Endothelial cell of umbilical vein (primary cell): ENCODE measurements around the gene LMNTD1. TPM values are rescaled to one million over a fixed set of nuclear protein-coding genes. Genes with fewer than 3 reads are reported as not detected.

Source experiments
- BruUV-seq: library from RNA; stranded (reverse); fragments of 400-500 nt; replicated peaks from 2 replicates; lab custom pipeline; 2021; lab: Mats Ljungman, UMichigan
- CTCF ChIA-PET: fragments of 300-600, 350-600 bp; sonication (Branson Sonifier 250); formaldehyde crosslinking; loops from one replicate; lab custom pipeline; 2021; ENCODE audit warnings: antibody characterized with exemption, inconsistent platforms; lab: Charles Lee
- POLR2A ChIA-PET: fragments of 300-600, 350-600 bp; sonication (Branson Sonifier 250); formaldehyde crosslinking; loops from one replicate; lab custom pipeline; 2021; ENCODE audit warnings: antibody characterized with exemption, inconsistent platforms; lab: Charles Lee
- DNase-seq: peaks from one replicate; pipeline ENCODE4 v3.0.0-alpha.2; 2011; ENCODE audit warnings: low read depth, low spot score
- FAIRE-seq: peaks from 2 replicates; lab custom pipeline; 2011; peaks lifted over from hg19 to GRCh38; lab: Jason Lieb, UNC
- H2AFZ ChIP-seq: 2 replicates; pipeline ENCODE4 v1.6.0; 2012; ENCODE audit warnings: low read depth, low read length, control low read depth, inconsistent platforms
- H3K27ac ChIP-seq: 2 replicates; pipeline ENCODE4 v1.5.1; 2011; ENCODE audit warnings: low read depth, mild to moderate bottlenecking, control low read depth, low read length, moderate library complexity; ENCODE audit not compliant: insufficient read depth
- H3K27me3 ChIP-seq, 2 experiments: 2 replicates each; pipeline versions ENCODE4 v1.6.0 to v1.6.1; 2011; ENCODE audit warnings: low read length in 2 of 2, mixed read lengths in 1 of 2; ENCODE audit not compliant: control insufficient read depth in 2 of 2, insufficient read depth in 2 of 2
- H3K36me3 ChIP-seq, 2 experiments: 2 replicates in 1 of 2; 3 replicates in 1 of 2; pipeline ENCODE4 v1.5.1; 2011; ENCODE audit warnings: low read length in 2 of 2, mild to moderate bottlenecking in 1 of 2, moderate library complexity in 1 of 2; ENCODE audit not compliant: control insufficient read depth in 2 of 2, insufficient read depth in 2 of 2; ENCODE audit errors: extremely low read depth in 1 of 2
- H3K4me1 ChIP-seq: 3 replicates; pipeline ENCODE4 v1.5.1; 2011; ENCODE audit warnings: mild to moderate bottlenecking, low read length; ENCODE audit not compliant: control insufficient read depth, insufficient read depth; ENCODE audit errors: extremely low read depth
- H3K4me2 ChIP-seq: 2 replicates; pipeline ENCODE4 v1.6.1; 2011; ENCODE audit warnings: low read length, control low read depth, mixed read lengths; ENCODE audit not compliant: insufficient read depth
- H3K4me3 ChIP-seq, 3 experiments: fragments of 200-600 bp in 1 of 3; sonication (generic), shearing (Covaris generic) in 1 of 3; replicated peaks in 1 of 3; 2 replicates each; pipeline ENCODE4 v1.5.1; 2011 to 2016; ENCODE audit warnings: control low read depth in 3 of 3, low read length in 3 of 3, mild to moderate bottlenecking in 2 of 3, inconsistent platforms in 1 of 3, low read depth in 1 of 3, moderate library complexity in 1 of 3; ENCODE audit not compliant: insufficient read depth in 1 of 3
- H3K79me2 ChIP-seq: 2 replicates; pipeline ENCODE4 v1.6.0; 2012; ENCODE audit warnings: low read length, inconsistent platforms; ENCODE audit not compliant: control insufficient read depth, insufficient read depth
- H3K9ac ChIP-seq: replicated peaks from 2 replicates; pipeline ENCODE3; 2011; ENCODE audit warnings: low read length, control low read depth; ENCODE audit not compliant: insufficient read depth; ENCODE audit errors: extremely low read depth
- H3K9me1 ChIP-seq: replicated peaks from 3 replicates; pipeline ENCODE4 v1.6.0; 2011; ENCODE audit warnings: mild to moderate bottlenecking, low read length; ENCODE audit not compliant: control insufficient read depth, insufficient read depth; ENCODE audit errors: extremely low read depth
- H3K9me3 ChIP-seq: replicated peaks from 2 replicates; pipeline ENCODE4 v1.5.1; 2012; ENCODE audit warnings: low read length, inconsistent platforms; ENCODE audit not compliant: control insufficient read depth, insufficient read depth
- H4K20me1 ChIP-seq: replicated peaks from 2 replicates; pipeline ENCODE3; 2011; ENCODE audit warnings: mild to moderate bottlenecking, low read length; ENCODE audit not compliant: control insufficient read depth, insufficient read depth; ENCODE audit errors: extremely low read depth
- CTCF ChIP-seq, 2 donors: IDR thresholded peaks; 1 replicate in 1 of 2; 2 replicates in 1 of 2; pipeline ENCODE4 v1.5.1; 2011; ENCODE audit warnings: low read length in 2 of 2, mild to moderate bottlenecking in 2 of 2, moderate library complexity in 2 of 2, control low read depth in 1 of 2, inconsistent platforms in 1 of 2, low read depth in 1 of 2; ENCODE audit not compliant: insufficient read depth in 1 of 2; ENCODE audit errors: extremely low read depth in 1 of 2
- EZH2 ChIP-seq: IDR thresholded peaks from 2 replicates; pipeline ENCODE4 v1.6.1; 2012; ENCODE audit warnings: borderline replicate concordance, low read depth, mild to moderate bottlenecking, moderate library complexity, low read length, inconsistent platforms; ENCODE audit not compliant: severe bottlenecking
- FOS ChIP-seq: IDR thresholded peaks from 2 replicates; pipeline ENCODE4 v1.6.1; 2011; ENCODE audit warnings: mild to moderate bottlenecking, low read length, moderate library complexity, borderline replicate concordance; ENCODE audit not compliant: insufficient read depth
- GATA2 ChIP-seq: IDR thresholded peaks from 2 replicates; pipeline ENCODE4 v1.7.0; 2011; ENCODE audit warnings: low read depth, mild to moderate bottlenecking, moderate library complexity, mixed read lengths, low read length; ENCODE audit not compliant: insufficient read length, insufficient read depth
- JUN ChIP-seq: IDR thresholded peaks from 2 replicates; pipeline ENCODE4 v1.6.1; 2011; ENCODE audit warnings: borderline replicate concordance, low read depth; ENCODE audit not compliant: insufficient read length, insufficient read depth
- MYC ChIP-seq: IDR thresholded peaks from one replicate; pipeline ENCODE4 v1.6.1; 2011; ENCODE audit warnings: mild to moderate bottlenecking, low read depth, low read length
- POLR2A ChIP-seq: IDR thresholded peaks from 2 replicates; pipeline ENCODE4 v1.6.1; 2012; ENCODE audit warnings: low read depth, mild to moderate bottlenecking, control low read depth, low read length
- POLR2AphosphoS5 ChIP-seq: IDR thresholded peaks from 2 replicates; pipeline ENCODE4 v1.6.1; 2012; ENCODE audit warnings: low read depth, mild to moderate bottlenecking, control low read depth, low read length, moderate library complexity; ENCODE audit not compliant: insufficient read depth
- dilution Hi-C: fragments of 300-500 bp; cut with MboI; formaldehyde crosslinking; loops from one replicate; pipeline ENCODE4 v1.15.0; 2019; ENCODE audit warnings: low sequenced_read_pairs; ENCODE audit not compliant: extremely low pct_ligation_motif_present
- intact Hi-C: fragments of 100-400 bp; cut with micrococcal nuclease; formaldehyde crosslinking; loops from one replicate; pipeline ENCODE4 v1.10.0; 2022
- polyA plus RNA-seq, 4 experiments: library from polyadenylated mRNA; depleted of rRNA in 3 of 4; stranded (reverse) in 3 of 4; unstranded in 1 of 4; fragments of >200 nt; gene quantifications; 2 replicates each; pipeline versions ENCODE4 v1.2.1 to v1.2.3, GENCODE V29; 2011 to 2012; ENCODE audit warnings: missing spikeins in 1 of 4
- total RNA-seq: library from RNA; stranded (reverse); gene quantifications from 2 replicates; pipeline ENCODE4 v1.2.3, GENCODE V29; 2021
- TF ChIP-seq, protein P1 (sequence below): IDR thresholded peaks from 2 replicates; pipeline ENCODE4 v1.6.1; 2011; ENCODE audit not compliant: insufficient read depth, insufficient read length

LMNTD1 gene
- total and polyA plus RNA-seq, 2 donors (not counting 3 experiments of a cell fraction or from before 2014, with no cell fraction given), result not detected

DNA sequence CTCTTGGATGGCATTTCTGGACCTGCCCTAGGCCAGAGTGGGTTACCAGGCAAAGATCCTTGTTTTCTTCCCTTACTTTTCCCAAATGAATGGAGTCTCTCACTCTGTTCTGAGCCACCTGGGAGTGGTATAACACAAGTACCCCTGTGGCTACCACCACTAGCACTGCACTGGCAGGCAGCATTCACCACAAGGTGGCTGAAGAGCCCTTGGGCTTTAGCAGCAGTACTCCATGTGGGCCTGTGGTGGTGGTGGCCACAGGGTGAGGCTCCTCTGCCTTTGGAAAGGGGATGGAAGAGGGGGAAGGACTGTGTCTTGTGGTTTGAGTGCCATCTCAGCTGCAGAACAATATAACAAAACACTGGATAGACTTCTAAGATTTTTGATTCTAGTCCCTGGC, 38.1 kb upstream of the LMNTD1 start:
- no peaks in the 10 kb centered on the region for H4K20me1 ChIP-seq
- no peak overlapping the region for H3K4me2 ChIP-seq
- DNase-seq (no peak), FAIRE-seq (peak; percentile 8)
- no TSS peak for BruUV-seq
- H3K36me3 ChIP-seq, result no peaks in the 10 kb centered on the region
- no peaks in the 10 kb centered on the region for H3K79me2 ChIP-seq
- TF ChIP-seq CTCF (IDR thresholded peaks at IDR 0.05; ENCODE audit: extremely low read depth in 1 of 2, insufficient read depth in 1 of 2, low read depth in 1 of 2, low read length in 2 of 2), result peak in 1 of 2 donors; percentile 41
- no peak for TF ChIP-seq POLR2A
- H3K27ac ChIP-seq, result no peak overlapping the region
- H2AFZ ChIP-seq, result no peak overlapping the region
- intact Hi-C loops, result no loop called here
- POLR2A ChIA-PET, result no interaction called here
- no peaks in the 10 kb centered on the region for H3K27me3 ChIP-seq
- H3K9me1 ChIP-seq, result no peaks in the 10 kb centered on the region
- CTCF ChIA-PET, result no interaction called here
- no peak overlapping the region for H3K9ac ChIP-seq
- H3K4me1 ChIP-seq, result no peaks in the 10 kb centered on the region
- dilution Hi-C loops, result no loop called here
- H3K4me3 ChIP-seq, result no peak overlapping the region
- H3K9me3 ChIP-seq, result no peaks in the 10 kb centered on the region

- no peaks in the 10 kb centered on the region for H4K20me1 ChIP-seq
- no peak overlapping the region for H3K4me2 ChIP-seq
- H3K4me1 ChIP-seq, result no peaks in the 10 kb centered on the region
- H3K79me2 ChIP-seq, result no peaks in the 10 kb centered on the region
- no peaks in the 10 kb centered on the region for H3K9me3 ChIP-seq
- no peaks in the 10 kb centered on the region for H3K36me3 ChIP-seq
- no peaks in the 10 kb centered on the region for H3K27me3 ChIP-seq
- DNase-seq (no peak), FAIRE-seq (no peak)
- no TSS peak for BruUV-seq
- no peak overlapping the region for H2AFZ ChIP-seq
- no peak overlapping the region for H3K27ac ChIP-seq
- POLR2A ChIA-PET, result no interaction called here
- TF ChIP-seq GATA2, result no peak
- TF ChIP-seq EZH2, result no peak
- TF ChIP-seq FOS, result no peak
- TF ChIP-seq MYC, result no peak
- TF ChIP-seq, protein P1, sequence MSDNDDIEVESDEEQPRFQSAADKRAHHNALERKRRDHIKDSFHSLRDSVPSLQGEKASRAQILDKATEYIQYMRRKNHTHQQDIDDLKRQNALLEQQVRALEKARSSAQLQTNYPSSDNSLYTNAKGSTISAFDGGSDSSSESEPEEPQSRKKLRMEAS, result no peak
- TF ChIP-seq CTCF (IDR thresholded peaks at IDR 0.05; ENCODE audit: extremely low read depth in 1 of 2, insufficient read depth in 1 of 2, low read depth in 1 of 2, low read length in 2 of 2), result no peak
- no peak for TF ChIP-seq POLR2AphosphoS5
- TF ChIP-seq JUN, result no peak
- TF ChIP-seq POLR2A, result no peak
- CTCF ChIA-PET, result no interaction called here
- dilution Hi-C loops, result no loop called here
- intact Hi-C loops, result no loop called here
- H3K9me1 ChIP-seq, result no peaks in the 10 kb centered on the region
- H3K4me3 ChIP-seq, result no peak overlapping the region
- no peak overlapping the region for H3K9ac ChIP-seq
Measured at GRCh38 chr12:25590011-25590721, 37.1 kb upstream of the LMNTD1 start.
